IMR-90 (cell line): Measurements from ENCODE around the gene XPO4. TPM values are rescaled to one million over a fixed set of nuclear protein-coding genes. Genes with fewer than 3 reads are reported as not detected.
"Not testable (repeated sequence)": the region's sequence is repeated elsewhere in the genome, so short reads cannot be mapped to it uniquely, and the experiment has no call there.

Experiments
- ATAC-seq: fragments of 200-7000 bp; cut with Tn5 transposase; 2 replicates; pipeline ENCODE4 v1.9.1; 2020; ENCODE audit warnings: low read depth, mild to moderate bottlenecking, moderate library complexity
- BruUV-seq: library from RNA; stranded (reverse); fragments of 400-500 nt; replicated peaks from 2 replicates; lab custom pipeline; 2021; lab: Mats Ljungman, UMichigan
- CTCF ChIA-PET: fragments of 300-600 bp; formaldehyde crosslinking; extraction: SDS; loops from one replicate; lab custom pipeline; 2021; ENCODE audit warnings: antibody characterized with exemption; lab: Yijun Ruan, JAX
- POLR2A ChIA-PET: fragments of 300-600 bp; sonication (Branson Sonifier 250); formaldehyde crosslinking; loops from one replicate; lab custom pipeline; 2022; ENCODE audit warnings: antibody characterized with exemption; ENCODE audit not compliant: unreplicated experiment; lab: Charles Lee
- DNase-seq: peaks from one replicate; pipeline ENCODE4 v3.0.0; 2013
- H2AFZ ChIP-seq: replicated peaks from 2 replicates; pipeline ENCODE3; 2013; ENCODE audit warnings: low read length, mild to moderate bottlenecking; ENCODE audit not compliant: poor library complexity
- H2AK5ac ChIP-seq: 2 replicates; pipeline ENCODE4 v1.6.1; 2013; ENCODE audit warnings: low read depth, low read length, inconsistent platforms
- H2AK9ac ChIP-seq: replicated peaks from 2 replicates; pipeline ENCODE3; 2013; ENCODE audit warnings: mild to moderate bottlenecking, low read depth, low read length, moderate library complexity; ENCODE audit not compliant: poor library complexity
- H2BK120ac ChIP-seq: 2 replicates; pipeline ENCODE4 v1.6.1; 2013; ENCODE audit warnings: low read depth, low read length, inconsistent platforms
- H2BK15ac ChIP-seq: 3 replicates; pipeline ENCODE4 v1.6.1; 2013; ENCODE audit warnings: low read depth, low read length, inconsistent platforms
- H2BK20ac ChIP-seq: 2 replicates; pipeline ENCODE4 v1.6.1; 2013; ENCODE audit warnings: low read depth, mild to moderate bottlenecking, inconsistent platforms, low read length, moderate library complexity
- H2BK5ac ChIP-seq: 2 replicates; pipeline ENCODE4 v1.6.1; 2013; ENCODE audit warnings: mild to moderate bottlenecking, low read depth, low read length, inconsistent platforms; ENCODE audit not compliant: poor library complexity, severe bottlenecking
- H3K14ac ChIP-seq: replicated peaks from 2 replicates; pipeline ENCODE4 v1.6.1; 2013; ENCODE audit warnings: low read depth, low read length, inconsistent platforms
- H3K18ac ChIP-seq: 2 replicates; pipeline ENCODE4 v1.6.1; 2013; ENCODE audit warnings: low read depth, low read length, control low read depth
- H3K23ac ChIP-seq: 2 replicates; pipeline ENCODE4 v1.6.1; 2013; ENCODE audit warnings: low read depth, low read length, inconsistent platforms
- H3K27ac ChIP-seq: 2 replicates; pipeline ENCODE4 v1.5.1; 2013; ENCODE audit warnings: mild to moderate bottlenecking, control low read depth, low read length; ENCODE audit not compliant: insufficient read depth
- H3K27me3 ChIP-seq: 2 replicates; pipeline ENCODE4 v1.6.1; 2013; ENCODE audit warnings: low read length; ENCODE audit not compliant: control insufficient read depth, insufficient read depth
- H3K36me3 ChIP-seq: 2 replicates; pipeline ENCODE4 v1.6.1; 2013; ENCODE audit warnings: low read length, mixed read lengths; ENCODE audit not compliant: control insufficient read depth, insufficient read depth
- H3K4ac ChIP-seq: 2 replicates; pipeline ENCODE4 v1.6.1; 2013; ENCODE audit warnings: low read depth, low read length, inconsistent platforms
- H3K4me1 ChIP-seq: 2 replicates; pipeline ENCODE4 v1.6.1; 2013; ENCODE audit warnings: low read length, mixed read lengths; ENCODE audit not compliant: control insufficient read depth, insufficient read depth
- H3K4me2 ChIP-seq: 2 replicates; pipeline ENCODE4 v1.6.1; 2013; ENCODE audit warnings: low read depth, mild to moderate bottlenecking, control low read depth, low read length, moderate library complexity
- H3K4me3 ChIP-seq: 2 replicates; pipeline ENCODE4 v1.5.1; 2013; ENCODE audit warnings: low read depth, mild to moderate bottlenecking, control low read depth, low read length, moderate library complexity; ENCODE audit not compliant: insufficient read depth
- H3K56ac ChIP-seq: 2 replicates; pipeline ENCODE4 v1.6.1; 2013; ENCODE audit warnings: low read length, inconsistent platforms; ENCODE audit not compliant: insufficient read depth; ENCODE audit errors: extremely low read depth
- H3K79me1 ChIP-seq, 2 experiments: 2 replicates each; pipeline ENCODE4 v1.6.1; 2013; ENCODE audit warnings: low read length in 2 of 2, inconsistent platforms in 1 of 2, low read depth in 1 of 2
- H3K9ac ChIP-seq: 2 replicates; pipeline ENCODE4 v1.6.1; 2013; ENCODE audit warnings: low read depth, low read length, control low read depth
- H3K9me1 ChIP-seq: 2 replicates; pipeline ENCODE4 v1.6.1; 2013; ENCODE audit warnings: low read length, inconsistent platforms; ENCODE audit not compliant: insufficient read depth
- H3K9me3 ChIP-seq: 2 replicates; pipeline ENCODE4 v1.6.1; 2013; ENCODE audit warnings: low read length; ENCODE audit not compliant: control insufficient read depth, insufficient read depth
- H4K20me1 ChIP-seq: 2 replicates; pipeline ENCODE4 v1.6.1; 2013; ENCODE audit warnings: low read length, inconsistent platforms; ENCODE audit not compliant: insufficient read depth
- H4K5ac ChIP-seq: 2 replicates; pipeline ENCODE4 v1.6.1; 2013; ENCODE audit warnings: mild to moderate bottlenecking, low read depth, low read length, control low read depth
- H4K8ac ChIP-seq, 2 experiments: 2 replicates each; pipeline ENCODE4 v1.6.1; 2013; ENCODE audit warnings: low read depth in 2 of 2, low read length in 2 of 2, control low read depth in 1 of 2, inconsistent platforms in 1 of 2
- H4K91ac ChIP-seq: 2 replicates; pipeline ENCODE4 v1.6.1; 2013; ENCODE audit warnings: low read depth, low read length, inconsistent platforms; ENCODE audit not compliant: insufficient read depth
- CEBPB ChIP-seq: IDR thresholded peaks from 2 replicates; pipeline ENCODE4 v1.6.1; 2012; ENCODE audit warnings: low read depth, low read length, improper control_type of control experiment
- CHD1 ChIP-seq: IDR thresholded peaks from 2 replicates; pipeline ENCODE4 v1.6.1; 2012; ENCODE audit warnings: low read depth, low read length, improper control_type of control experiment
- MAFK ChIP-seq: IDR thresholded peaks from 2 replicates; pipeline ENCODE4 v1.6.1; 2012; ENCODE audit warnings: low read depth, low read length, improper control_type of control experiment
- MAZ ChIP-seq: IDR thresholded peaks from 2 replicates; pipeline ENCODE4 v1.6.1; 2012; ENCODE audit warnings: low read depth, mild to moderate bottlenecking, low read length, improper control_type of control experiment, moderate library complexity, borderline replicate concordance
- MXI1 ChIP-seq: IDR thresholded peaks from 2 replicates; pipeline ENCODE4 v1.6.1; 2012; ENCODE audit warnings: low read depth, mild to moderate bottlenecking, low read length, moderate library complexity, borderline replicate concordance
- NFE2L2 ChIP-seq: fragments of 150-350 bp; IDR thresholded peaks from 2 replicates; pipeline ENCODE4 v1.6.1; 2016; ENCODE audit warnings: low read depth, mild to moderate bottlenecking, low read length
- POLR2A ChIP-seq: IDR thresholded peaks from 2 replicates; pipeline ENCODE4 v1.6.1; 2012; ENCODE audit warnings: mild to moderate bottlenecking, low read depth, low read length
- RFX5 ChIP-seq: IDR thresholded peaks from 2 replicates; pipeline ENCODE4 v1.8.0; 2012; ENCODE audit warnings: low read depth, mild to moderate bottlenecking, low read length, moderate library complexity
- WGBS, 2 experiments: methylation state at CpG; one replicate each; pipeline versions ENCODE4 v1.1.5 to v1.1.7; 2013; ENCODE audit warnings: missing lambda C conversion rate in 2 of 2; ENCODE audit not compliant: insufficient read length in 1 of 2; ENCODE audit errors: extremely low coverage in 2 of 2; 5-methylcytosine and 5-hydroxymethylcytosine counted together
- dilution Hi-C: fragments of 300-500 bp; cut with HindIII; formaldehyde crosslinking; loops from one replicate; pipeline ENCODE4 v1.14.3; 2018; ENCODE audit warnings: low sequenced_read_pairs; ENCODE audit not compliant: unreplicated experiment
- in situ Hi-C: fragments of 300-500 bp; cut with MboI; formaldehyde crosslinking; loops from 3 replicates; pipeline ENCODE4 v1.14.3; 2019; ENCODE audit warnings: low sequenced_read_pairs, inconsistent platforms, mixed read lengths
- intact Hi-C: fragments of 100-400 bp; cut with micrococcal nuclease; formaldehyde crosslinking; loops from 2 replicates; pipeline ENCODE4 v1.10.0; 2022
- polyA plus RNA-seq, 3 experiments: library from polyadenylated mRNA; depleted of rRNA; stranded (reverse); fragments of >200 nt; gene quantifications; 2 replicates each; pipeline ENCODE4 v1.2.3, GENCODE V29; 2012; ENCODE audit warnings: low replicate concordance in 1 of 3
- total RNA-seq: library from RNA; depleted of rRNA; stranded (reverse); fragments of >200 nt; gene quantifications from 2 replicates; pipeline ENCODE4 v1.2.3, GENCODE V29; 2012

Gene XPO4
- total and polyA plus RNA-seq, 2 of the 4 experiments (the other 2 are of a cell fraction) = 5.0 to 21.1 TPM

GRCh38 chr13:20867408-20867807, 35.1 kb downstream of the XPO4 start:
- BruUV-seq = no TSS peak
- no CpG with 5 or more reads among the region's 3 CpGs for WGBS, 2 experiments
- H3K27ac ChIP-seq = no peak overlapping the region
- peaks cover 27 to 42% of the 10 kb centered on the region in 2 experiments; a peak in 3 of 4 replicates for H3K79me1 ChIP-seq
- CTCF ChIA-PET = no interaction called here
- no peak overlapping the region for H3K4me3 ChIP-seq
- H4K20me1 ChIP-seq = 0 out of 2 replicates have a peak, but pooled peaks cover 5% of the 10 kb centered on the region
- H2BK120ac ChIP-seq = no peak overlapping the region
- in situ Hi-C loops (no loop called here), intact Hi-C loops (no loop called here), dilution Hi-C loops (no loop called here)
- no peak overlapping the region for H4K8ac ChIP-seq
- no peaks in the 10 kb centered on the region for H3K9me3 ChIP-seq
- no peak overlapping the region for H2BK20ac ChIP-seq
- H3K56ac ChIP-seq = no peak overlapping the region
- no peak overlapping the region for H2BK5ac ChIP-seq
- H3K23ac ChIP-seq = no peak overlapping the region
- no peak for ATAC-seq
- no peak overlapping the region for H2AK9ac ChIP-seq
- H3K27me3 ChIP-seq = no peaks in the 10 kb centered on the region
- H4K5ac ChIP-seq = no peak overlapping the region
- H3K4ac ChIP-seq = no peak overlapping the region
- no peaks in the 10 kb centered on the region for H3K4me1 ChIP-seq
- no peak overlapping the region for H3K18ac ChIP-seq
- DNase-seq = no peak
- no peak overlapping the region for H2BK15ac ChIP-seq
- H3K14ac ChIP-seq = no peak overlapping the region
- H4K91ac ChIP-seq = no peak overlapping the region
- POLR2A ChIA-PET = no interaction called here
- H3K4me2 ChIP-seq = no peak overlapping the region
- no peak overlapping the region for H2AFZ ChIP-seq
- no peak overlapping the region for H2AK5ac ChIP-seq
- 0 out of 2 replicates have a peak, but pooled peaks cover 2% of the 10 kb centered on the region for H3K36me3 ChIP-seq
- H3K9me1 ChIP-seq = no peaks in the 10 kb centered on the region
- no peak overlapping the region for H3K9ac ChIP-seq
- TF ChIP-seq MAFK (no peak), CHD1 (no peak), NFE2L2 (no peak), RFX5 (no peak), MXI1 (no peak), MAZ (no peak), POLR2A (no peak), CEBPB (no peak)

DNA sequence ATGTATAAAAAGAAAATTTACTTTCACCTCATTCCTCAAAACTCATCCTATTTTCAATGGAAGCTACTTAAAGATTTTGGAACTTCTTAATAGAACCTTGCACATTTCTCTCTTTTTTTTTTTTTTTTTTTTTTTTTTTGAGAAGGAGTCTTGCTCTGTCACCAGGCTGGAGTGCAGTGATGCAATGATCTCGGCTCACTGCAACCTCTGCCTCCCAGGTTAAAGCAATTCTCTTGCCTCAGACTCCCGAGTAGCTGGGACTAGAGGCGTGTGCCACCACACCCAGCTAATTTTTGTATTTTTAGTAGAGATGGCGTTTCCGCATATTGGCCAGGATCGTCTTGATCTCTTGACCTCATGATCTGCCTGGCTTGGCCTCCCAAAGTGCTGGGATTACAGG, 40.9 kb downstream of the XPO4 start:
- H2BK20ac ChIP-seq, H3K9ac ChIP-seq, BruUV-seq, ATAC-seq, H3K27me3 ChIP-seq, intact Hi-C loops, H3K27ac ChIP-seq, in situ Hi-C loops, H2BK5ac ChIP-seq, H2BK120ac ChIP-seq, H3K4me3 ChIP-seq, H3K9me3 ChIP-seq, H3K4me2 ChIP-seq, H3K14ac ChIP-seq, H2AK9ac ChIP-seq, H3K9me1 ChIP-seq, H2BK15ac ChIP-seq, H2AFZ ChIP-seq, H4K91ac ChIP-seq, H4K20me1 ChIP-seq, H3K56ac ChIP-seq, H4K5ac ChIP-seq, H3K4ac ChIP-seq, POLR2A ChIA-PET, DNase-seq, H2AK5ac ChIP-seq, H3K36me3 ChIP-seq, dilution Hi-C loops, H4K8ac ChIP-seq, H3K18ac ChIP-seq, H3K23ac ChIP-seq, H3K4me1 ChIP-seq, CTCF ChIA-PET: not testable (repeated sequence)
- WGBS, 2 experiments = no CpG with 5 or more reads among the region's 6 CpGs
- peaks cover 8 to 13% of the 10 kb centered on the region in 2 experiments; a peak in 3 of 4 replicates for H3K79me1 ChIP-seq
